GM18907 (cell line): ENCODE data around the gene IRF2.
A peak's percentile ranks its signal among the peaks of the same experiment; 100 is the strongest.

Source experiments
- ATAC-seq: cut with Tn5 transposase; IDR thresholded peaks from one replicate; pipeline ENCODE4 v1.9.1; 2021; ENCODE audit warnings: mild to moderate bottlenecking, moderate library complexity; ENCODE audit not compliant: unreplicated experiment

Gene IRF2

DNA sequence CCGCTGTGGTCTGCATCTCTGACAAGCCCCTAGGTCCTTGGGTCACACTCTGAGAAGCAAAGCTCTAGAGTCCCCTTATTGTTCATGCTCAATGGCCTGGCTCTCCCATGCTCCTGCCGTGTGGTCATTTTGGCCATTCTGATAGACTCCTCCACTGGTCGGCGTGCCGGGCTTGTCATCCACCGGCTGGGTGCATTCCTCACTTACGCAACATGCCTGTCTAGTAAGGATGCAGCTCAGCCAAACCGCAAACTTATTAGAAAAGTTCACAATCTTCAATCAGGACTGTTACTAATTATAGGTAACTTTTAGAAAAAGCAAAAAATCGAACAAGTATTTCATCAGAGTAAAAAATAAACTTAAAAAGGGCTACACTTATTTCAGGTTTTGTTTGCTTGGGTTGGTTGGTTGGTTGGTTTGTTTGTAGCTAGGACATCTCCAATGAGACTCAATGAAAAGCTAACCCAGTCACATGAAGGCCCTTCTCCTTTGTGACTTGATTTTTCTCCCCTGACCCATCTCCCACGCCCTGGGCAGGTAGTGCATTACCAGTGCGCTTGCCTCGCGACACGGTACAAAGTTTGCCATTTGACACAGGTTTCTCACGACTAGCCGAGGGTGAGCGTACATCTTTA lies 41.0 kb downstream of the IRF2 start:
- ATAC-seq: no peak

DNA sequence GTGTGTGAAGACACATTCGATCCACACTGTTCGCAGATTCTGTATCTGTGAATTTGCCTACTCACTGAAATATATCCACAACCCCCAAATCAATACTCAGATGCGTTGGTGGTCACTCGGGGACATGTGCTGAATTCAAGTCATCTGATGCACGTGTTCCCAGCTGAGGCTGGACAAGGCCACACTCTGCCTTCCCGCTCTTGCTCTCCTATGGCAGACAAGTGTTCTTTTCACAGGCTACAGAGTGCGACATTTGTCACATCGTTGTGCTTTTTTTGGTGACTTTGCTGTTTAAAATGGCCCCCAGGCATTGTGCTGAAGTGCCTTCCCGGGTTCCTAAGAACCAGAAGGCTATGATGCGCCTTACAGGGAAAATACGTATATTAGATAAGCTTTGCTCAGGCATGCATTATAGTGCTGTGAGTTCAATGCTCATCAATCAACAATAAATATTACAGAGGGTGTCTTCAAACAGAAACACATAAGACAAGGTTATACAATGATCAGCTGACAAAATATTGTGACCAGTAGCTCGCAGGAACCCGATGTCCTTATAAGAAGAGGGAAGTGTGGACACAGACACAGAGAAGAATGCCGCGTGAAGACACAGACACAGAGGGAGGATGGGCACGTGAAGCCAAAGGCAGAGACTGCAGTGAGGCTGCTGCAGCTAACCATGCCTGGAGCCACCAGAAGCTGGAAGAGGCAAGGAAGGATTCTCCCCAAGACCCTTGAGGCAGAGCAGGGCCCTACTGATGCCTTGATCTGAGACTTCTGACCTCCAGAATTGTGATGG lies 42.0 kb downstream of the IRF2 start:
- no peak for ATAC-seq

DNA sequence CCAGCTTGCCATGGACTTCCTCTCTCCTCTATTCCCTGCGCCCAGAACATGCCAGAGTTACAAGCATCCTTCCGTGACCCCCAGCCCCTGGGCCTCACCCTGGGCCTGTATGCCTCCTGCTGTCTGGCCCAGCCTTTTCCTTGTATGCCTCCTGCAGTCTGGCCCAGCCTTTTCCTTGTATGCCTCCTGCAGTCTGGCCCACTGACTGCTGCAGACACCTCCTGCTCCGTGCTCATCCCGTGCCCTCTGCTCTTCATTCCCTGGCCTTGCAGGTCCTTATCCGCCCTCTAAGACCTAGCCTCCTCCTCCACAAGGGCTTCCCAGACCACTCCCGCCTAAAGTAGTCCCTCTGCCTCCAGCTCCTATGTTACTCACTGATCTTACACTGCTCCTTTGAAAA lies 44.2 kb downstream of the IRF2 start:
- ATAC-seq: no peak

DNA sequence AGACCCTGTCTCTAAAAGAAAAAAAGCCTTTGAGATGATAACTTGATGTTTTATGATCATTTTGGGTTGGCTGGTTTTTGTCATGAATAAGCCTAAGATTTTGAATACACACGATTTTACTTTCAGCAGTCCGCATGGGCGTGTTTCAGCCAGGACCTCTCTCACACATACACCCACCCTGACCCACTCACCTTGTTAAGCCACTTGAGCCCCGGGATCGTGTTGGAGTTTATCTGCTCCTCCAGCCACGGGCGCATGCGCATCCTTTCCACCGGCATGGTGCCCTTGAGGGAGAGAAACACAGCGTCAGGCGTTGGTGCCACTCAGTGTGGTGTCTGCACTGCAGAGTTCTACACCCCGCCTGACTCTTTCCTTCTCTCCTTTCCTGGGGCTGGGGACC lies 45.6 kb downstream of the IRF2 start:
- no peak for ATAC-seq

DNA sequence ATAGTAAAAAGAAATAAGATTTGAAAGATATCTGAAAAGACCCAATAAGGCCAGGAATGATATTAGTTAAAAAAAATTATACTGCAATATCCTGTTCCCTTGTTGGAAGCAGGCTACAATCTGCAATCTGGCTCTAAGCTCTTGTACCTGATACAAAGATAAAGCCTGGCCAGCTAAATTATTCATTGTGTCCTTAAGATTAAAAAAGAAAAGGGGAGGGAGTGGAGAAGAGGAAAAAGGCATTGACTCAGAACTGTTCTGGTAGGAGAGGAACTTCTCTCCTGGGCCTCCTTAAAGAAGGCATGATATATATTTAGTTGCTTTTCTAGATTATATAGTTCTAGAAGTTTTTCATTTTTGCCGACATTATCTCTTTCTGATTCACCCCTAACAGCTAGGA lies 46.7 kb downstream of the IRF2 start:
- ATAC-seq: no peak

DNA sequence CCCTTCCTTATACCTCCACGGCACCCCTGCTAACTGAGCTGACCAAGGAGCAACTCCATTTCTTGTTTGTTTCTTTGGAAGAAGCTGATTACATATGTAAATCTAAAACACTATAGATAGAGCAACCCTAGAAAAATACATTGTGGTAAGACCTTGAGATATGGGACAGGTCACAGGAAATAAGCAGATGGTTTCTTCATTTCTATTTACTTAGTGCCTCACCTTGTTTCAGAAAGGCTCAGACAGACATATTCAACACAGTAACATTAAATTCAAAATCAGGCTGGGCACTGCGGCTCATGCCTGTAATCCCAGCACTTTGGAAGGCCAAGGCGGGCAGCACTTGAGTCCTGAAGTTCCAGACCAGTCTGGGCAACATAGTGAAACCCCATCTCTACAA lies 47.3 kb downstream of the IRF2 start:
- no peak for ATAC-seq

DNA sequence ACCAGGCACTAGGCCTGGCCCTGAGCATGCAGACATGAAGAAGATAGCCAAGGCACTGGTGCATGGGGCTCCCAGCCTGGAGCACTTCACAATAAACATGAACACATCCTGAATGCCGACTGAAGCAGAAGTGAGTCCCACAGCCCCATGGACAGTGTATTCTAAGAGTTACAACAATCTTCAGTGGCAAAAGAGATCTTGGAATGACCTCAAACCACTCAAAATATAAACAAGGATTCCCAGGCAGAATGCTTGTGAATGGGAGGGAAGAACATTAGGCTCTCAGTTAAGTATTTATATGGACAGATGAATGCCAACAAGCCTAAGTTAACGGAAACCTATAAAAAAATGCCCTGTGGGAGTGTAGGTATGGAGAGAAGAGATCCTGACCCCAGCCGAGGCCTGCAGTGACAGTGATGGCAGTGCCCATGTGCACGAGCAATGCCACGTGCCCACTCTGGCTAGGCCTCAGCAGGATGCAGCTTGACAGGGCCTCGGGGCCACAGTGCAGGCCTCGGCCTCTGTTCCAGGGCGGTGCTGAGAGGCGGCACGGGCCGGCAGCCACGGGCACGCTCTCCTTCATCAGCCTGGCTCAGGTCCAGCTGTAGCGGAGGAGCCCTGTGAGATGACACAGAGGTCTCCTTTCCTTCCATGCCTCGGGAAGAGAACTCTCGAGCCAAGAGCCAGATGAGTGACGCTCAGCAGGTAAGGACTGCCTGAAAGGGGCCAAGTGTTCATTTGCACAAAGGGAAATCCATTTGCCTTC lies 49.2 kb downstream of the IRF2 start:
- no peak for ATAC-seq

DNA sequence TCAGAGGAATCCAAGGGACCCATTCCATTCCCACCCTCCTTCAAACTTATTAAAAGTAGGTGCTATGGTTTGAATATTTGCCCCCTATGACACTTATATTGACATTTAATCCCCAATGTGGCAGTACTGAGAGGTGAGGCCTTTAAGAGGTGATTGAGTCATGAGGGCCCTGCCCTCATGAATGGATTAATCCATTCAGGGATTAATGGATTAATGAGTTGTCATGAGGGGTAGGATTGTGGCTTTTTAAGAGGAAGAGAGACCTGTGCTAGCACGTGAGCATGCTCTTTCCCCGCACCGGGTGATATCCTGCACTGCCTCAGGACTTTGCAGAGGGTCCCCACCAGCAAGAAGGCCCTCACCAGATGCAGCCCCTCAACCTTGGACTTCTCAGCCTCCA lies 50.1 kb downstream of the IRF2 start:
- ATAC-seq: no peak

DNA sequence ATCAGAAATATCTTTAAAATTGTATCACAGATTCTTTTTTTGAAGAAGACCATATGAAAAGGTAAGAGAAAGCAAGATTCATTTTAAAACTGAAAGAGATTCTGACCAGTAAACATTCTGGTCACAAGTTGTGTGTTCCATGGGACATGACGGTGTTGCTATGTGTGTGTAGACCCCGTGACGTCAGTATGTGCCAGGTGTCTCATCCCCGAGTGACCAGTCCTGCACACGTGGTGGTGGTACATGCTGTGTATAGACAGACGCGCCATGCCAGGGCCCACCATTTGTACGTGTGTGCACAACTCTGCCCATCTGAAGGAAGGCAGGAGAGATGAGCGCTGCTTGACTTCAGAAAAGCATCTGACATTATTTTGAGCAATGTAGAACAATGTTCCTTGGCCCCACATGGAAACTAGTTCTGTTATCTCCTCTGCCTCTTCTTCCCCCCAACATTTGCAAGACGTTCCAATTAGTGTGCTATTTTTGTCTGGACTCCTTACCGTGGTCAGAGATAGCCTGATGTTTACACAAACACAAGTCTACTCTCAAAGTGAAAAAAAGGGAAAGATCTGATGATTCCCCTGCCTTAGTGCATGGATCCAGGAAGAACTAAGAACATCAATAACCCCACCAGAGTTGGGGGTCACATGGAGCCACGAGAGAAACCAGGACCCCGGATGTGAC lies 51.2 kb downstream of the IRF2 start:
- ATAC-seq: no peak

DNA sequence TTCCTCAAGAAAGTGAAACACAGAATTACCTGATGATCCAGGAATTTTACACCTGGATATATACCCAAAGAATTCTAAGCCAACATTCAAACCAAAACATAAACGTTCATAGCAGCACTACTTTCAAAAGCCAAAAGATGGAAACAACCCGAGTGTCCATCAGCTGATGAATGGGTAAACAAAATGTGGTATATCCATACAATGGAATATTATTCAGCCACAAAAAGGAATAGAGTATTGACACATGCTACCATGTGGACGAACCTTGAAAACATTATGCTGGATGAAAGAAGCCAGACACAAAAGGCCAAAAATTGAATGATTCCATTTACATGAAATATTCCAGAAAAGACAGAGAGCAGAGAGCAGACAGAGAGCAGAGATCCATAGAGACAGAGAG lies 52.0 kb downstream of the IRF2 start:
- ATAC-seq: no peak

DNA sequence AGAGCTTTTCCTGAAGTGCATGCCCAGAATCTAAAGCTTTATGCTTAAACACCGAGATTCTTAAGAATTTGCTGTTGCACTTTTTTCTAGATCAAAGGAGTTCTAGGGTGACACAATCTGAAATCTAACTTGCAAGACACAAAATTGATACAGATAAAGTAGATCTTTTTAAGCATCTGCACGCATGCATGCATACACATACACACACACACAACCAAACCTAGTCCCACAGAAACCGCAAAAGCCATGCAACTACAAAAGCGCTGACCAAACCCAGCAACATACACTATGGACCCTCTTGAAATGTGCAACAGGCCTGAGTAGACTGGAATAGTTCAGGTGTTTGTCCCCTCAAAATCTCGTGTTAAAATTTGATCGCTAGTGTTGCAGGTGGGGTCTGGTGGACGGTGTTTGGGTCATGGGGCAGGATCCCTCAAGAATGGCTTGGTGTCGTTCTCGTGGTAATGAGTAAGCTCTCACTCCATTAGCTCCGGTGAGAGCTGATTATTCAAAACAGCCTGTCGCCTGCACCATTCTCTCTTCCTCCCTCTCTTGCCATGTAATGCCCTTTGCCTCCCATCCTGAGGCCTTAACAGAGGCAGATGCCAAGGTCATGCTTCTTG lies 52.7 kb downstream of the IRF2 start:
- no peak for ATAC-seq

DNA sequence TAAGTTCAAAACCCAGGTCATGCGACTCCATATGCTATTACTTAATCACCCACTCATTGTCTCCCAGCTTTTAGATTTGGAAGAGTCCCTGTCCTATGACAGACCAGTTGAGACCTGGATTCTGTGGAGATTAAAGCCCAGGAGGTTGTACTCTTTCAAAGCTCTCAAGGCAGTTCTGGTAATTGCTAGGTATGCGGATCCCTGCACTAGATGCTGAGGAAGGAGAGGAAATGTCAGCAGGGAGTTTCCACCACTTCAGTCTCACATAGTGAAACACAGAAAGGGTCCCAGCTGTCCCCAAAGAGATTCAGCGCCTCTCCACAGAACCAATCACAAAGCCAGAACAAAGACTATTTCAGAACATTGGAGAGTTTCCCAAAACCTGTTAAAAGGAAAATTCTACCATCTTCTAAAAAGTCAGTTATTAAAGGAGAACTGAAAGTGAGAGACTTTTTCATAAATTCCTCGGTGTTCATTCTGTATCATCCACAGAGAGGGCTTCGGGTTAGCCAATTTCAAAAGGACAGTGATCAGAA lies 53.4 kb downstream of the IRF2 start:
- ATAC-seq: peak; percentile 69

DNA sequence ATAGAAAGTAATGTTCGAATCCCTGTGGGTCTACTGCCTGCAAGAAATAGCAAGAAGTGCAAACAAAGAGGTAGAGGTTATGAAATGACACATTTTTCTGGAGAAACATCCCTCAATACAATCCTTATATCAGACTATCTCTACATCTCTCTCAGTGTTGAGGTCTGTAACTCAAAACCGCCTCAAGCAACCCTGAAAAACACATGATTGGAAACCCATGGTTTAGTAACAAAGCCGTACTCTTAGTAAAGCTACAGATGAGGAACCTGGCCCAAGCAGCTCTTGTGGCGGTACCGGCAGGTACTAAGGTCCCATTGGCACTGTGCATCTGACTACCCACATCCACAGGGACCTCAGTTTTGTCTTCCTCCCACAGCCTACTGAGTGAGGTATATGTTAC lies 53.9 kb downstream of the IRF2 start:
- ATAC-seq: peak; percentile 4

DNA sequence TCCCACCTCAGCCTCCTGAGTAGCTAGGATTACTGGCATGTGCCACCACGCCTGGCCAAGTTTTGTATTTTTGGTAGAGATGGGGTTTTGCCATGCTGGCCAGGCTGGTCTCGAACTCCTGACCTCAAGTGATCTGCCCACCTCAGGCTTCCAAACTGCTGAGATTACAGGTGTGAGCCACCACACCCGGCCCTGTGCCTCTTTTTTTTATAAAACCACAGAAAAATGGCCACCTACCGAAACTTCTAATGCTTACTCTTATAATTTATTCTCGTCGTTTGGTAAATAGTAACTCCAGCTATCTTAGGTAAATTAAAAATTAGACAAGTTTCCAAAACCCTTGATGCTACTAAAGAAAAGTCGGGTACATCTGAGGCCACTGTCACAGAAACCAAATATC lies 54.4 kb downstream of the IRF2 start:
- no peak for ATAC-seq

DNA sequence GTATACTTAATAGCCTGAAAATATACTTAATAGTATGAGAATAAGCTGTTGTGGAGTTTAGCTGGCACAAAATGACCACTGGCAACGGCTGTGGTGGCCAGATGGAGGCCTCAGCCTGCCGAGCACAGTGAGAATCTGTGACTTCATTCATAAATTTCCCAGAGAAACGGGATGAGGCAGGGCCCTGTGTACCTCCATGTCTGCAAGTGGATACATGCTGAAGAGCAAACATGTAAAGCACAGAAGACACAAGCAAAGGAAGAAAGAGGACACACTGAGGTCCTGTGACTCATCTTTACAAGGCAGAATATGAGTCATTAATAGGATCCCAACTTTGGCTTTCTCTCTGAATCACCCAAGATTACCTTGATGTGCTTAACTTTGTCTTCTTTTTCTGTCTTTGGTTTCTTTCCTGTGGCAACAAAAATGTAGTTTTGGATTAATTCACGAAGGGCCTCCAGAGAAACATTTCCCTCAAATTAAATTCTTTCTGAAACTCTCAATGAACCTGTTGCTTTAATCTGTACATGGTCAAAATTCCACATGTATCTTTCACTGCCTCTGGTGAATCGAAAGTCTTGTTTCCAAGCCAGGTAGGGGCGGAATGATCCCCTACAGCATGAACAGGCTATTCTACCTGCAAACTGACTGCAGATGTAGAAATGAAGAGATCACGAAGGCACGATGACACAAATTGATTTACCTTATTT lies 56.4 kb downstream of the IRF2 start:
- ATAC-seq: peak; percentile 54

DNA sequence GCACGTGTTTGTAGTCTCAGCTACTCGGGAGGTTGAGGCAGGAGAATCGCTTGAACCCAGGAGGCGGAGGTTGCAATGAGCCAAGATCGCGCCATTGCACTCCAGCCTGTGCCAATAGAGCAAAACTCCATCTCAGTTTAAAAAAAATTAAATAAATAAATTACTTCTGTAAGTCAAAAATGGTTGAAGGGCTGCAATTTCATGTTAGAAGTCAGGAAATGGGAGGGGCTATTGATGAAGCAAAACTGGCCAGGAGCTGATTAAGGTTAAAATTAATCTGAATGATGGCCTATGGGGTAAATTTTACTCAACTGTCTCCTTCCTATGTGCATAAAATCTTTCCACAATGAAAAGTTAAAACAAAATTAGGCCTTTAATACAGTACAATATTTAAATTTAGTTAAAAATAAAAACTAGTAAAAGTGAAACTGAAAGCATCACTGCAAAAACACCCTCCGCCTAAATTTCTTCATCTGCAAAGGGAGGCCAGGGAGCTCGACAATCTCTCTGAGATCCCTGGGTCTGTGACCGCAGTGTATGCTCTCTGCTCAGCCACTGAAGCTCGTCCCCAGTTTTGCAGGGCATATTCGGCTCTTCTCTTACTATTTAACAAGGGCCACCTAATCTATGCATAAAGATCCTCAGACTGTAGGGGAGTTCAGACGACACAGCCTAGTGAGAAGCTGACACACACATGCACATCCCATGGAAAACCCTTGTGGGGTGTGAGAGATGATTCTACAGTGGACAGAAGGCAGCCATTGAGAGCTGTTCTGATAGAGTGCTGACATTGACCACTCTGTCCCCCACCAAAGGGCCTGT lies 57.2 kb downstream of the IRF2 start:
- peak; percentile 56 for ATAC-seq

DNA sequence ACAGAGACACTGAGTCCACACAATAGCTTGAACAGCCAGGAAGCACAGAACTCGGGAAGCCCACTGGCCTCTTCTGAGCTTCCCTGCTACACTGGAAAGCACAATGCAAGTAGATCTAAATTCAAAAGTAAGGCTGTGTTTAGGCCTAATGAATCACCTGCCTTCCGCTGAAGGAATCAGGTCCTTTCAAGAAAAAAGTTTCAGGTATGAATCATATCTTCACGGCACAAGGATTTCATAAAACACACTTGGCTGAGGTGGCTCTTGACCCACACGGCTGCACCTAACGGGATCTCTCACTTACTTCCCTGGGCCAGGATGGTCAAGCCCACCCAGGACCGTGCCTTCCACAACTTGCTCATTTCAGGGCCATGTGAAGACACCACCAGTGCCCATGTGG lies 59.3 kb downstream of the IRF2 start:
- ATAC-seq: no peak

DNA sequence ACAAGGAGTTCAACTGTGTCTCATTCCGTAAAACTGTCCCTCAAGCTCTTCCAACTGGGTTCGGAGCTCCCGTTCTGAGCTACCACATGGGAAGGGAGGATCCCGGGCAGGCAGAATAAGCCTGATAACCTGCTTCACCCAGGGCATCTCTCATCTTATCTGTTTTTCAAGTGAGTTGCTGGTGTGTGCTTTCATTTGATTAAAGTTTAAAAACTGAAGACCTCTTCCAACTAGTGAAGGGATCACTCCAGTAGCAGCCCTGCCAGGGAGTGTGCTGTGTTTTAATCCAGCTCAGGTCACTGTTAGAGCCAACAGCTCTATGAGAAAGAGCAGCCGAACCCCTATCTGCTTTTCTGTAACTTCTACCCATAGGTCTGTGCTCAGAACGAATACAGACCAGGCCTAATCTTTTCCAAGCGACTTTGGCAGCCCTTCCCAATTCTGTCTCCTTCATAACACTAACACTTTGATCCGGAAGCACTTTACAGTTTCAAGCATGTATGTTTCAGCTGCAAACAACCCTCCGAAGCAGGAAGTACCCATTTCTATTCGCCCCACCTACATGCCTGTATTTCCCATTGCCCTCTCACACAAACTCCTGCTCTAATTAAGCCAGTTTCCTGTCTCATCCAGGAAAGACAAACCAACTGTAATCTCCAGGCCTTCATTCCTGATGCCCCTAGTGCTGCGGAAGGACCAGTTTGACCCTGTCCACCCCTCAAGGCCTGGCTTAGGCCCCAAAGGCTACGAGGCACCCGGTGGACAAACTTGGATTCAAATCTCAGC lies 60.9 kb downstream of the IRF2 start:
- no peak for ATAC-seq
